Mucosa of gallbladder (tissue), 1 donor: ENCODE results near the gene IL1RAPL1. TPM values are rescaled to one million over a fixed set of nuclear protein-coding genes. Genes with fewer than 3 reads are reported as not detected.
"Not testable (repeated sequence)": the region's sequence is repeated elsewhere in the genome, so short reads cannot be mapped to it uniquely, and the experiment has no call there.

ENCODE experiments used
- DNase-seq: peaks from one replicate; pipeline ENCODE4 v3.0.0-alpha.2; 2020; ENCODE audit warnings: low spot score
- total RNA-seq: library from RNA; stranded (reverse); gene quantifications from one replicate; pipeline ENCODE4 v1.2.1, GENCODE V29; 2021
- donor health status: DM: no; HTN: no; CAD: no.

The IL1RAPL1 gene
- total RNA-seq, 1 donor from 2014 or later, result 0.29 TPM

DNA sequence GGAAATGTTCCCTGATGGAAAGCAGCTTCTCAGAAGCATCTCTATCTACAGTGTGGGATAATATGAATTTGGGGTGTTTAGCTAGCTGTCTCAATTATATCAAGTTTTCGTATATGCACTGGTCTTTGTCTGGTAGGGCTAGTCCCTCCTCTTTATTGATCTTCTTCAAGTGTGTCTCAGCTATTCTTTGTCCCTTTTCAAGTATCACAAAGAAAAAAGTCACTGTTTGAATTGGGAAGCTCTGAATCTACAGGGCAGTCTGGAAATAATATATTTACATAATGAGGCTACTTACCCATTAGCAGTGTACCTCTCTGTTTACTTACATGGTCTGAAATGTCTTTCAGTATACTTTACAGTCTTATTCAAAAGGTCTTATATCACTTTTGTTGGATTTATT is 526.0 kb downstream of the IL1RAPL1 start:
- DNase-seq, result no peak

DNA sequence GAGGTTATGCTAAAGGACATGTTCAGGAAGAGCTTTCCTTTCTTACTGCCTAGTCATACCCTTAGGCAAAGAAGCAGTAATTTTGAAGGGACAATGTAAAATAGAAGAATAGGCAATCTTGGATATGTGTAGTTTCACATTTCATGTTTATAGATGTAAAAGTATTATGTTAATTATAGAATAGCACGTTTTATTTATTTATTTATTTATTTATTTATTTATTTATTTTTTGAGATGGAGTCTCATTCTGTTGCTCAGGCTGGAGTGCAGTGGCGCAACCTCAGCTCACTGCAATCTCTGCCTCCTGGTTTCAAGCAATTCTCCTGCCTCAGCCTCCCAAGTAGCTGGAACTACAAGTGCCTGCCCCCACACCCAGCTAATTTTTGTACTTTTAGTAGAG is 535.6 kb downstream of the IL1RAPL1 start:
- not testable (repeated sequence) for DNase-seq

DNA sequence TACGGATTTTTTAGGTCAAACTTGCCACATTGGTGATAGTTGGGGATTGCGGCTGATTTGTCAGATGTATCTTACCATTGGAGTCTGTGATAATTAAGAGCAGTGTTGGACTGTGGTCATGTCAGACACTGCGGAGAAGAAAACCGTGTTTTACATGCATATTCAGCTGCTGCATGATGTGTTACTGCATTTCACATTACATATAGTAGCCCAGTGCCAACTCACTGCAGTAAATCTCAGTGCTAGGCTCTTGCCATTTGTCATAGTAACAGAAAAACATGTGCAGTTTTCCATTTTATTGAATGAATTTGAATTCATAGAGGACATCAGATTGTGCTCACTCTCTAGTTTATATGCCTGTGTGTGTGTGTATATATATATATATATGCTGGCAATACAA is 543.7 kb downstream of the IL1RAPL1 start:
- DNase-seq, result no peak

DNA sequence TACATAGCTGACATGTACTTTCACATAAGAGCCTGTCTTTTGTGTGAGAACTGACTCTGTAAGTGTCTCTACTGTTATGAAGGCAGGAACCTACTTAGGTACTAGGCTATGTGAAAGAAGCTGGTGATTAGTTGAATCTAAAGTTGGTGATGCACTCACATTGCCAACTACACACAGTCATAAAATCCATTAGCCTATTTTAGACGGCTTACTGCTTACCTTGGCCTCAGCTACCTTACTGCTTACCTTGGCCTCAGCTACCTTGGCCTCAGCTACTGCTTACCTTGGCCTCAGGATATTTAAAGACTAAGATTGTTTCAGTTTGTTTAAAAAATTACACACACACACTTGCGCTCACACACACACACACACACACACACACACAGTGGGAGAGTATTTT is 549.7 kb downstream of the IL1RAPL1 start:
- DNase-seq, result no peak

DNA sequence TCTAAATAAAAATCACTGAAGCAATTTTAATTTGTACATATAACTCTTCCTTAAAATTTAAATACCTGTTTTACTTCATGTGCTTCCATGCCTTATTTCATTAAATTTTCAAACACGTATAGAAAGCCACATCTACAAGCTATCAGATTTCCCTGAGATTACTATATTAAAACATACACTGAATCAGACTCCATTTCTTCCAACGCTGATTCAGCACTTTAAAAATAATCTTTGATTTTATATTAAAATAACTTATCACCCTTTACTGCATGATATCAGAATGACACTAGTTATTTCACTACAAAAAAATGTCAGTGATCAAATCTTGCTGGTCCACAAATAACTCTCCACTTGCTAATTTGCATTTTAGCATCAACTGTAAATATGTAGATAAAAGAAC is 550.8 kb downstream of the IL1RAPL1 start:
- no peak for DNase-seq

DNA sequence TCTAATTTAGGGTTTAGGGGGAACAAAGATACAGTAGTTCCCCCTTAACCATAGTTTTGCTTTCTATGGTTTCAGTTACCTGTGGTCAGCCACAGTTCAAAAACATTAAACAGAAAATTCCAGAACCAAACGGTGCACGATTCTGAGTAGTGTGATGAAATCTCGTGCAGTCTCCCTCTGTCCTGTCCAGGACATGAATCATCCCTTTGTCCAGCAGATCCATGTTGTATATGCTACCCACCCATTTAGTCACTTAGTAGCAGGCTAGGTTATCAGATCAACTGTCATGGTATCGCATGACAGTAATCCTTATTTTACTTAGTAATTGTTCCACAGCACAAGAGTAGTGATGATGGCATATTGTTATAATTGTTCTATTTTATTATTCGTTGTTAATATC is 556.1 kb downstream of the IL1RAPL1 start:
- DNase-seq, result no peak

DNA sequence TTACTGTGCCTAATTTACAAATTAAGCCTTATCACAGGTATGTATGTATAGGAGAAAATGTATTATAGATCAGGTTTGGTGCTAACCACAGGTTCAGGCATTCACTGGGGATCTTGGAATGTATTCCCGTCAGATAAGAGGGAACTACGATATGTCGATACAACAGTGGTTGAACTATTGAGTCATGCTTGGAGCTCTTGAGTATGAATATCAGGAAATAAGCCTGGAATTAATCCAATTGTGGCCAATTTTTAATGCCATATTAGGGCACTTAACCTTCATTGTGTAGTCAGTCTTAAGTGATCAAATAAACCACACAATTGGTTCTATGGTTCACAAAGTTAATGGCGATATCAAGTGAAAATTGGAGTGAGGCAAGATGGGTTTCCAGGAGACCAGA is 556.5 kb downstream of the IL1RAPL1 start:
- no peak for DNase-seq

DNA sequence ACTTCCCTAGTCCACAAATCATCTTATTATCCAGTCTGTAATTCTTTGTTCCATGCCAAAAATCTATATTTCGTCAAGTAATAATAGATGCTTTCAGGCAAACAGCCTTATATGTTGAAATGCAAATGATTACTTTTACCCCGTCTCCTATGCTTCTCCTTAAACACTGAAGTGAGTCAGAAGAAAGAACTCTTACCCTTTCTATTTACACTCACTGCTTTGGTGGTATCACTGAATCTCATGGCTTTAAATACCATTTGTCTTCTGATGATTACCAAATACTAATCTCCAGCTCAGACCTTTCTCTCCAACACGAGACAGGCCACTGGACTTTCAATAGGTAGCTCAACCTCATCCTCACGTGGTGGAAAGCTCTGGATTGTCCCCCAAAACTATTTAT is 558.1 kb downstream of the IL1RAPL1 start:
- no peak for DNase-seq

DNA sequence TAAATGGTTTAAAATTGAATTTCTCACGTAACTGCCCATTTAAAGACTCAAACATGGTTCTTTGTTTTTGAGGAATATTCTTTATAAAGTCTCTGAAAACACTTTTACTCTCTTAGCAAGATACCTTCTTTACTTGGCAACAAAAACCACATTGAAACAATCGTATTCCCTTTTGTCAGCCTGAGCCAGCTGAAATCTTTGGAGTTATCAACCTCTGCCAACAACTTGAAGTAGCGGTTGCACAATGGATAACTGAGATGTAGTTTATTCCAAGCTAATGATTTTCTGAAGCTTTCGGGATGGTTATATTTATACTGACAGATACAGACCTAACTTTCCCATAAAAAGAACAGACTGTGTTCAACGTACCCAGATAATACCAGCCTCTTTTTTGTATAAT is 561.3 kb downstream of the IL1RAPL1 start:
- DNase-seq, result no peak

DNA sequence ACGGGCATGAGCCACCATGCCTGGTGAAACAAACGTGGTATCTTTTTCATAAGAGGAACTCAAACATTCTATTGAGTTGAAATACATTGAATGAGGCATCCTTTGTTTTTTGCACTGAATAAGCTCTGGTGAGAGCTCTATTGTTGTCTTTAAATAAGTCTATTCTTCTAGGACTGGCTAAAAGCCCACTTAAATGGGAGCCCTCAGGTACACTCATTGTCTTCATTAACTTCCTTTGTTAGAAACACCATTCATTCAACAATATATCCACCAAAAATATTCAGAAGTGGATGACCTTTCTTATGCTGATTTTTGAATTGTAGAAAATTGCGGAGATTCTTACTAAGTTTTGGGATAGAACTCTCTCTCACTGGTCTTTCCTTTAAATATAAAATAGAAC is 568.0 kb downstream of the IL1RAPL1 start:
- DNase-seq, result no peak

DNA sequence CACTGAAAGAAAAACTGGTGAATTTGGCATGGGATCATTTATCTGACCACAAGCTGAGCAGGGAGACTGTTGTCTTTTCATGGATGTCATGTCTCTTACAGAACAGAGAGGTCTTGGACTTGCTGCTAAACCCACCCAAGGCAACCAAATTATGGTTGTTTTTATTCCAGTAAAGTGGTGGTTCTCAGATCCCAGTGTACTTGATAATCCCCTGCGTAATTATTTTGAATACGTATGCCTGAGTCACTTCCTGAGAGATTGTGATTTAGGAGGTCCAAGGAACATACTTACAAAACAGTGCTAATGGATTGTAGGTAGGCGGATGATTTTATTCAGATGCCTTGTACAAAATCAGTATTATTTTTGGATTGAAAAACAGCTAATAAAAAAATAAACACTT is 585.6 kb downstream of the IL1RAPL1 start:
- no peak for DNase-seq

DNA sequence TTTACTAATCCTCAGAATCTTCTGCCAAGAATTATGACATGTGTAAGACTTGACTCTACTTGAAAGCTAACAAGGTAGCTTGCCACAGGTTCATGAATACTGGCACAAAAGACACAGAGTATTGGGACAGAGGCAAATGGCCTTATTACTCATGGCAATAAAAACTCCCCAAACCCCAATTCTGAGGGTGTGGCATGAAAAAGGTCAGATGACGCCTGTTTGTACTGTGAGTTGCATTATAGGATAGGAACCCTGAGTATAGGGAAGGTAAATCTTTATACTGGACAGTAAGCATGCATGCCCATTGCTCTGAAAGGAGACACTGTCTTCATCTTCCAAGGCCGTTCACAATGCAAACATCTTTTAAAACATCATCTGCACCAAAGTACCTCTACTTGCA is 600.0 kb downstream of the IL1RAPL1 start:
- no peak for DNase-seq

DNA sequence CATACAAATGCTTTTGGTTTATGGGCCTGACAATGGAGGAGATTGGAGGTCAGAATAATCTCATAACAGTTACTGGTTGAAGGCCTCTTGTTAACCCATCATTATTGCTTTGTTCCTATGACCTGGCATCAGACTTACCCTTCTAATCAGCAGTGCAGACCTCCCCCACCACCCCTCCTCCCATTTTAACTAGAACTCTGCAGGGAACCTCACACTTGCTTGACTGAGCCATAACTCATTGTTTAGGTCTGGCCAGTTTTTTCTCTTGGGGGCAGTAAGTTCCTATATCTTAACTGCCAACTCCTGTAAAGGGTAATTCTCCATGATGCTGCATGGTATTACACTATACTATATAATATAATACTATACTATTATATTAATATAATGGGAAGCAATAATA is 609.3 kb downstream of the IL1RAPL1 start:
- no peak for DNase-seq

DNA sequence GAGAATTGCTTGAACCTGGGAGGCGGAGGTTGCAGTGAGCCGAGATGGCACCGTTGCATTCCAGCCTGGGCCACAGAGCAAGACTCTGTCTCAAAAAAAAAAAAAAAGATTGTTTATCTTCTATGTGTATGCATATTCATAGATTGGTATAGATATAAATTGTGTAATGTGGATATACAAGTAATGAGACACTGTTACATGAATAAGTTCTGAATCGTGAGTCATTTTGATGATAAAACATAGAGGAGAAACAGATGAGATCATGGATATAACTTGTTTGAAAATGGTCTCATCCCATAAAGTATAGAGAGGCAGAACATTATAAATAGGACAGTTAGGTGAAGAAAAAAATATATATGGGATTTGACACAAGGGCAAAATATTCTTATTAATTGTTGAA is 628.0 kb downstream of the IL1RAPL1 start:
- DNase-seq, result no peak

DNA sequence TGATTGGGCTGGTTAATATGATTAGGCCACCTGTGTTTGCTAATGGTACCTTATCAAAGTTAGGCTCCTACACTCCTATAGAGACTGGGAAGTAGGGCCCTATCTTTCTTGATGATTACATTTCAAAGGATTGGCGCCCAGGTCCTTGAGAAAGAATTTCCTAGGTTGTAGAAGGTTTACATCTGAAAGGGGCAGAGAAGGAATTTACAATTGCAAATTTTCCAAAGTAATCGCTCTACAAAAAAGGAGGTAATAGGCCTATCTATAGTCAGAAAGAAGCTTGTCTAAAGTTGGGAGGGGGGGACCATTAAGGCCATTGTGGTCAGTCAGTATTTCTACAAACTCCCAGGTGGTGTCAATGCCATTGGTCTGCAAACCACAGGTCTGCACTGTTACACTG is 638.4 kb downstream of the IL1RAPL1 start:
- no peak for DNase-seq

DNA sequence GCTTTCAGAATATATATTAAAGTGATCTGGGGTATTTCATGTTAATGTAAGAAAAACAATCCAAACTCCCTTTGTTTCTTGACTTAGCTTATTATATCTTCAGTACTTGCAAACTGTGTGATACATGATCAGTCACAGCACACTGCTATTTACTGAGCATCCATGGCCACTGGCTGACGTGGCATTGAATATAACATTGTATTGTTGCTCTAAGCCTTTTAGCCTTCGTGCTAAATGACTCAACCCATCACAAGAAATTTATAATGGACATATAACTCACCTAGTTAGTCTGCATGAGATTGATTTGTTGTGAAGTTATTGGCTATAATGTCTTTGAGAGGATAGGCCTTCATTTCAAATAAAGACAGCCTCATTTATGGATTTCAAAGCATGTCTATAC is 642.6 kb downstream of the IL1RAPL1 start:
- DNase-seq, result no peak

DNA sequence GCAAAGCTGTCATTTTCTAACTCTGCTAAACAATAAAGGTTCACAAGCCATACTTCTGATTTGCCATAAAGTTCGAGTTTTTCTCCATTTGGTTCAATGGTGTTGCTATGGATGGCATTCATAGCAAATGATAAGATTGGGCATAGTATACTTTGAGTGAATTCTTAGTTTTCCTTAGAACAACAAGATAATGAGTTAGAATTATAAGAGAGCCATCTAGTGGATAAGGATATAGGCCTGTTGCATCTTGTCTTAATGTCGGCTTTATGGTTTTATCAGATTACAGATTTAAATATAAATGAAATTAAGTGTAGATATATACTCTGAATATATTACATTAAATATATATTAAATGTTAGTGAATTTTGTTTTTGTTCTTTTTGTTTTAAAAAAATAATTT is 644.6 kb downstream of the IL1RAPL1 start:
- DNase-seq, result no peak

DNA sequence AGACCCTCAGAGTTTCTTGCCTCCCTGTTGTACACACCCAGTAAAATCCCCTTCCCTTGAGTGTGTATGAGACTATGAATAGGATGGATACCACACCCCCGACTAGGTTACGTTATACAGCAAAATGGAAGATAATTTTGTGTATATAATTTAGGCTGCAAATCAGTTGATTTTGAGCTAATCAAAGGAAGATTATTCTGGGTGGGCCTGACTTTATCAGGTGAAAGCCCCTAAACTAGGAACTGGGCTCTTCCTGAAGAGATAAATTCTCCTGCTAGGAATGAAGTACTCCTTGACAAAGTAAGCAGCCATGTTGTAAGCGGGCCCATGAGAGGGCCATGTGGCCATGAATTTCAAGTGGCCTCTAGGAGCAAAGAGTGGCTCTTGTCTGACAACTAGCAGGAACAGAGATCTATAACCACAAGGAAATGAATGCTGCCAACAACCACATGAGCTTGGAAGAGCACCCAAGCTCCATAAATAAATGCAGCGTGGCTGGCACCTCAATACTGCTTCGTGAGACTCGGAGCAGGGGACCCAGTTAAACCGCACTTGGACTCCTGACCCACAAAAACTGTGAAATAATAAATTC is 646.4 kb downstream of the IL1RAPL1 start:
- DNase-seq, result no peak

DNA sequence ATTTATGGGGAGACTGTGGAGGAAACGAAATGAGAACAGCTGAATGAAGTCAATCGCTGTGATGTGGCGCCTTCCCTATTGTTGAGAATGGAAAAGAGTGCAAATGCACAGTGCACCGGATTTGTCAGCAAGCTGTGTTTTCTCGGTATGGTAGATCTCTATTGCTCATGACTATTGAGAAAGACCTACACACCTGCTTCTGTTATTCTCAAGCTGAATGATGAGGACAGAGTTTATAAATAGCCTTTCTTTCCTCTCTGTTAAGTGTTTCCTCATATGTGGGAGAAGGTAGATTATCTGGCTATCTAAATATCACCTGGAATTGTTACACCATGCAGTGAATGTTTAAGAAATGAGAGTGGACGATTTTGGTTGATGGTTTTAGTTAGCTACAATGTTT is 650.7 kb downstream of the IL1RAPL1 start:
- DNase-seq, result no peak

DNA sequence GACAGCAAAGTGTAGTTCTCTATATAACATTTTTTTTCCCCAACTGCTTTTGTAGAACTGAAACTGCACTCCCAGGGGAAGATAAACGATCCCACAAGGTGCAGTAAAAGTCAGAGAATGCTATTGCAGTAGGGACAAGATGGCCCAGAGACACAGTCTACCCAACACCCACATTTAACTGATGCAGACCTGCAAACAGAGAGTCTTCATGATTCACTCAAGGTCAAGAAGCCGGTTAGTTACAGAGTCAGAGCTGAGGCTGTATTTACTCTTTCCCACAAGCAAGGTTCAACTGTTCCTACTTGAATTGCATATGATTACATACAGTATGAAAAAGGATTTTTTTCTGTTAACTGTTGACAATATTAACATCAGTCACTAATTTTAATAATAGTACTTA is 654.6 kb downstream of the IL1RAPL1 start:
- no peak for DNase-seq

DNA sequence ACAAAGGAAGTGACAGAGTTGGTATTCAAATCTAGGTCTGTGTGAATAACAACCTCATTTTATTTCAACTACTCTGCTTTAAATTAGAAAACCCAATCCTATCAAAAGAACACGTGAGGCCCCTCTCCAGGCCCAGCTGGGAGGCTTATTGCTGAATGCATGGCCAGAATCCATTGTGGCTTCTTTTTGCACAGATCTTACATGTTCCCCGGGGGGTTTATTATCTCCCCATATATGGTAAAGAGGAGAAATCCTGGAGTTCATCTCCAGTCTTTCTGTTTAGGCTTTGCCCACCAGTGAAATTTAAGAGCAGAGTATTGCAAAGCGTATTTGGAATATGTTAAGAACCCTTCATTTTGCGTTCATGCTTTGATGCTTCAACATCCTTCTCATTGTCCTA is 655.6 kb downstream of the IL1RAPL1 start:
- DNase-seq, result no peak

DNA sequence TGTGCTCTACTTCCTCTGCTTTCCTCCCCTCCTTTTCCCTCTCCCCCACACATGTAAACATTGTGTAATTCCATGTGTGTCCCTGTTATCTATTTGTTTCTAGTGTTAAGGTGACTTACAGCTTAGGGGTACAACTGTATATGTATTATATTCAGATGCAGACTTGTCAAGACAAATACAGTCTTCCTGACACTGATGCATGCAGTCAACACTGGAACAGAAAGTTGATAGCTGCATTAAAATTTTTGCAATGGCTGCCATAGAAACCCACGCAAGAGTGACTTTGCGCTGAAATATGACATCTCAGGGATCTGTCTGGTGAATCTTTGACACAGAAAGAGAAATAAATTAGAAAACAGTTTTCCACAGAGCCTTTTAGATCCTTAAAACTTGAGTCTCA is 656.7 kb downstream of the IL1RAPL1 start:
- DNase-seq, result no peak

DNA sequence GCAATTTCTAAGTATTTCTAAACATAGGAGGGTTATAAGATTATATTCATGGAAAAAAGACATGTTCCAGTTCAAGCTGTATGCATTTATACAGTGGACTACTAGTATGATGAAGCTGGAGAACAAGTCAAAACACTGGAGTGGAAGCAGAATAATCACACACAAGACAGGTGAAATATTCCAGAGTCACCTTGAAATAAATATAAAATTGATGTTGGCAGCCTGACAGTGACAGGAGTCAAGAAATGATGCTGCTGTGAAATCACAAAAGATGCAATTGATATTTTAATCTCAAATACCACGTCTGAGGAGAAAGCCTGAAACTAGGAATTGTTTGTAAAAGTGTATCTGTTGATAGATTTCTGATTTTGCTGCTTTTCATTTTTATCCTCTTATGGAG is 667.3 kb downstream of the IL1RAPL1 start:
- DNase-seq, result no peak

DNA sequence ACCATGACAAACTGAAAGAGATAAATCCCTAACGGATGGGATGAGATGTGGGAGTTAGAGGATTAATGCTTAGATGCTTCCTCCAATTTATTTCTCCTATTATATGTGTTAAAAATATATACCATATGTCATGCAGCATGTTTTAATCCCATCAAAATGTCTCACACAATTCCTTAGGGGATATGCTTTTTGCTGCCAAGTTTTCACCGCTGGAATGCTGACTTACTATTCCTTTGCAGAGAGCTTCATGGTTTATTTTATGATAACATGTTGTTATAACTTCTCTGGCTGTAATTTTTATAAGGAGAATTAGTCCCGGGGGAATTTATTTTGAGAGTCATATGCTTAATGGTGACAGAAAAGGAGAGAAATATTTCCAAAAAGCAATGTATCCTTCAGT is 670.3 kb downstream of the IL1RAPL1 start:
- DNase-seq, result no peak

DNA sequence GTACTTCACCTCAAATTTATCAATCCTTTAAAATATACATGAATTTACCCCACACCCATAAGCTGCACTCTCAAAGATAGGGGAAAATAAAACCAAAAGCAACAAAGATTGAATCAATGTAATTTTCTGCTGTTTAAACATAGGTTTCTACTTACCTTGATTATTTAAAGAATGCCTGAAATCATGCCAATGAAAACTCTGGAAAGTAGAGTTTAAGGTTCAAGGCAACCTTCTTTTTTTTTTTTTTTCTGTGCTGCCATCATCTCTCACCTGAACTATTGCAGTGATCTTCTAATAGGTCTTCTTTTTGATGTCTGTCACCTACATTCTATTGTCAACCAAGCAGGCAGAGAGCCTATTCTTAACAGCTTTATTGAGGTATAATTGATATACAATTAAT is 682.1 kb downstream of the IL1RAPL1 start:
- no peak for DNase-seq
